GM21447 (cell line): Measurements from ENCODE around the gene LRCH3.

ENCODE experiments used
- ATAC-seq: cut with Tn5 transposase; IDR thresholded peaks from one replicate; pipeline ENCODE4 v1.9.1; 2021; ENCODE audit not compliant: unreplicated experiment

Gene LRCH3

GRCh38 chr3:197791113-197791891 lies at the start of gene LRCH3:
Gene LRCH3, plus strand, starts transcription at chr3:197791254. Its CDS starts 25 bp downstream, at chr3:197791279.
- ATAC-seq, result peak; percentile 70

GRCh38 chr3:197742787-197743186 lies 48.3 kb upstream of the LRCH3 start:
- no peak for ATAC-seq

- no peak for ATAC-seq
These were observed 44.8 kb upstream of the LRCH3 start for GRCh38 chr3:197746209-197746608.

- no peak for ATAC-seq
These were observed 44.2 kb upstream of the LRCH3 start for GRCh38 chr3:197746801-197747237.

- ATAC-seq, result no peak
These were observed 42.3 kb upstream of the LRCH3 start for GRCh38 chr3:197748597-197749314.

GRCh38 chr3:197749315-197749600 lies 41.8 kb upstream of the LRCH3 start:
- ATAC-seq, result peak; percentile 29

GRCh38 chr3:197749601-197750395 lies 41.3 kb upstream of the LRCH3 start, which contains the start of gene FYTTD1:
Gene FYTTD1, plus strand, starts transcription at chr3:197749883. Its CDS starts 89 bp downstream, at chr3:197749972.
- peak; percentile 59 for ATAC-seq

GRCh38 chr3:197750396-197750831 lies 40.6 kb upstream of the LRCH3 start:
- ATAC-seq, result peak; percentile 54

- ATAC-seq, result no peak
These were observed 40.0 kb upstream of the LRCH3 start for GRCh38 chr3:197750858-197751737.

- ATAC-seq, result no peak
These were observed 38.9 kb upstream of the LRCH3 start for GRCh38 chr3:197752107-197752506.

- no peak for ATAC-seq
These were observed 37.8 kb upstream of the LRCH3 start for GRCh38 chr3:197753263-197753662.

- ATAC-seq, result no peak
These were observed 34.4 kb upstream of the LRCH3 start for GRCh38 chr3:197756704-197757103.

GRCh38 chr3:197758512-197758911 lies 32.5 kb upstream of the LRCH3 start:
- no peak for ATAC-seq

GRCh38 chr3:197761784-197762183 lies 29.3 kb upstream of the LRCH3 start:
- no peak for ATAC-seq

GRCh38 chr3:197775317-197775716 lies 15.7 kb upstream of the LRCH3 start:
- no peak for ATAC-seq

GRCh38 chr3:197782230-197782629 lies 8.8 kb upstream of the LRCH3 start:
- peak; percentile 69 for ATAC-seq

- ATAC-seq, result no peak
These were observed 7.0 kb upstream of the LRCH3 start for GRCh38 chr3:197784019-197784585.

GRCh38 chr3:197787412-197787811 lies 3.6 kb upstream of the LRCH3 start:
- no peak for ATAC-seq

- ATAC-seq, result no peak
These were observed 1.7 kb upstream of the LRCH3 start for GRCh38 chr3:197789309-197789708.

- no peak for ATAC-seq
These were observed 1.0 kb upstream of the LRCH3 start for GRCh38 chr3:197790033-197790432.
